ENCODE measurements around the gene FADS2.

GRCh38 chr11:61846362-61847020 is 18.4 kb downstream of the FADS2 start:
- TF ChIP-seq GATA2 (IDR thresholded peaks at IDR 0.05; ENCODE audit: low read depth, low read length): no peak
- no peak for TF ChIP-seq GATA3 (IDR thresholded peaks at IDR 0.05; ENCODE audit: low read depth, low read length)
